ENCODE results near the gene CELF1. TPM values are rescaled to one million over a fixed set of nuclear protein-coding genes. Genes with fewer than 3 reads are reported as not detected.

CELF1 gene
- polyA plus RNA-seq, 12 donors: 58.2 to 126 (median 79.2) TPM

DNA sequence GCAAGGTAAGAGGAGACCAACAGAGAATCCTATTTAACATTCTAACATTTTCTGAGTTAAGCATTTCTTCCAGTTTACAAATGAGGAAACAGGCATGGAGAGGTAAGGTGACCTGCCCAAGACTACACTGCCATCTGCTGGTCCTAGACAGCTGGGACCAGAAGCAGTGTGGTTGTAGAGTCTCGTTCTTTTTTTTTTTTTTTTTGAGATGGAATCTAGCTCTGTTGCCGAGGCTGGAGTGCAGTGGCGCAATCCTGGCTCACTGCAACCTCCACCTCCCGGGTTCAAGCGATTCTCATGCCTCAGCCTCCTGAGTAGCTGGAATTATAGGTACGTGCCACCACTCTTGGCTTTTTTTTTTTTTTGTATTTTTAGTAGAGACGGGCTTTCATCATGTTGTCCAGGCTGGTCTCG is 98.7 kb downstream of the CELF1 start:
- peak; percentile 78 for DNase-seq

DNA sequence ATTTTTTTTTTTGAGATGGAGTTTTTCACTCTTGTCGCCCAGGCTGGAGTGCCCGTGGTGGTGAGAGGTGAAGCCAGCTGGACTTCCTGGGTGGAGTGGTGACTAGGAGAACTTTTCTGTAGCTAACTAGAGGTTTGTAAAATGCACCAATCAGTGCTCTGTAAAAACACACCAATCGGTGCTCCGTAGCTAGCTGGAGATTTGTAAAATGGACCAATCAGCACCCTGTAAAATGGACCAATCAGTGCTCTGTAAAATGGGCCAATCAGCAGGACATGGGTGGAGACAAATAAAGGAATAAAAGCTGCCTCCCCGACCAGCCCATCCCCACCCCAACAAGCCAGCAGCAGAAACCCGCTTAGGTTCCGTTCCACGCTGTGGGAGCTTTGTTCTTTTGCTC is 99.6 kb downstream of the CELF1 start:
- no peak for DNase-seq

DNA sequence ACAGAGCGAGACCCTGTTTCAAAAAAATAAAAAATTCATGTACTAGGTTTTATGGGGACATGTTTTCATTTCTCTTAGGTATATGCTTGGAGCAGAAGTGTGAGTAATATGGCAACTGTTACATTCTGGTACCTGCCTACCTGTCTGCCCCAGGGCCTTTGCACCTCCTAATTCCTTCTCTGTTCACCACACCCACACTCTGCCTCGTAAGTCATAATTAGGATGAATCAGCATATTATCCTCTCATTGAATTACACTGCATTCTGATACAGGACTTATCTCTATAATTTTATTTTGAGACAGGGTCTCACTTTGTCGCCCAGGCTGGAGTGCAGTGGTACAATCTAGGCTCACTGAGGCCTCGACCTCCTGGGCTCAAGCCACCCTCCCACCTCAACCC is 100.9 kb downstream of the CELF1 start:
- no peak for DNase-seq

DNA sequence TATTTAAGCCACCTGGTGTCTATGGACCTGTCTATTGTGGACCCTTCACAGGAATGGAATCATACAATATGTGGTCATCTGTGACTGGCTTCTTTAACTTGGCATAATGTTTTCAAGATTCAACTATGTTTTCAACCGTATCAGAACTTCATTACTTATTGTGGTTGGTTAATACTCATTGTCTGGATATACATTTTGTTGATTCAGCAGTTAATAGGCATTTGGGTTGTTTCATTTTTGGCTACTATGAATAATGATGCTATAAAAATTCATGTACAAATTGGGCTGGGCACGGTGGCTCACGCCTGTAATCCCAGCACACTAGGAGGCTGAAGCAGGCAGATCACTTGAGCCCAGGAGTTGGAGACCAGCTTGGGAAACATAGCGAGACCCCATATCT is 101.5 kb downstream of the CELF1 start:
- no peak for DNase-seq

DNA sequence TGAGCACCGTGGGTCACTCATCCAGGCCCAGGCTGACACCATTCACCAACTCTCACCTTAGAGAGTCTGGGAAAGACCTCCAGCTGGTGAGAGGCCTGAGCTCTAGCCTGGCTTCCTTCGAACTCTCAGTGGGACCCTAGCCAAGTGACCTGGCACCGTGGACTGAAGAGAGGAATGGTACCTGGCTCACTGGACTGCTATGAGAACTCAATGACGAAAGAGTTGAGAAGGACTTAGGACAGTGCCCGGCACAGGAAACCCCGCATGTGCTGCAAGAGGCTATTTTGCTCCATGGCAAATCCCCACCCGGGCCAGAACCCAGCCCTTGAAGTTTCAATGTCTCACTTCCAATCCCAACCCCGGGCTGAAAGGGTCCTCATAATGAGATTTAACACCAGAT is 103.4 kb downstream of the CELF1 start:
- DNase-seq: no peak

- DNase-seq: no peak
These were observed 104.1 kb downstream of the CELF1 start, which contains the start of gene RAPSN for GRCh38 chr11:47448566-47449427. Gene RAPSN, minus strand, starts transcription at chr11:47449136. Its CDS starts 172 bp downstream, at chr11:47448964.

DNA sequence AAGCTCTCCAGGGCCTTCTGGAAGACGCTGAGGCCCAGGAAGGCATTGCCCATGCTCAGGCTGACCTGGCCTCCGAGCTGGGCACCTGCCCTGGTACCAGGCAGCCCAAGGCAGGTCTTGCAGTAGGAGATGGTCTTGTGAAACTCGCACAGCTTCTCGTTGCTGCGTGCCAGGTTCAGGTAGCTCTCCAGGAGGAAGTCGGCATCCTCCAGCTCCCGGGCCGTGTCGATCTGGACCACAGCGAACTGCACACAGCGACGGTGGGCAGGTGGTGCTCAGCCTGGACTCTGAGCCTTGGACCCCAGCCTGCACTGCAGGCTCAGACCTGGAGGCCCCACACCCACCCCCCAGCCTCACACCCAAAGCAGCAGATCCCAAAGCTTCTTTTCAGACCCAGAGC is 105.0 kb downstream of the CELF1 start:
- DNase-seq: no peak

- DNase-seq: no peak
These were observed 106.1 kb downstream of the CELF1 start for GRCh38 chr11:47446833-47447232.

DNA sequence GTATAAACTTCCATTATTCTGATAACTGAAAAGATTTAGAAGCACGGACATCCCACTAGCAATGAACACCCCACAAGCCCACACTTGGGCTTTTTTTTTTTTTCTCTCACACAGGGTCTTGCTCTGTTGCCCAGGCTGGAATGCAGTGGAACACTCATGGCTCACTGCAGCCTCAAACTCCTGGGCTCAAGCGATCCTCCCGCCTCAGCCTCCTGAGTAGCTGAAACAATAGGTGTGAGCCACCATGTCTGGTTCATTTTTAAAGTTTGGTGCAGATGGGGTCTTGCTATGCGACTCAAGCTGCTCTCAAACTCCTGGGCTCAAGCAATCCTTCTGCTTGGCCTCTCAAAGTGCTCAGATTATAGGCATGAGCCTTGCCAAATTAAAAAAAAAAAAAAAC is 107.1 kb downstream of the CELF1 start:
- DNase-seq: no peak

GRCh38 chr11:47443817-47444216 is 109.1 kb downstream of the CELF1 start:
- no peak for DNase-seq

GRCh38 chr11:47443028-47443700 is 109.8 kb downstream of the CELF1 start:
- no peak for DNase-seq

GRCh38 chr11:47442514-47442913 is 110.4 kb downstream of the CELF1 start:
- no peak for DNase-seq

DNA sequence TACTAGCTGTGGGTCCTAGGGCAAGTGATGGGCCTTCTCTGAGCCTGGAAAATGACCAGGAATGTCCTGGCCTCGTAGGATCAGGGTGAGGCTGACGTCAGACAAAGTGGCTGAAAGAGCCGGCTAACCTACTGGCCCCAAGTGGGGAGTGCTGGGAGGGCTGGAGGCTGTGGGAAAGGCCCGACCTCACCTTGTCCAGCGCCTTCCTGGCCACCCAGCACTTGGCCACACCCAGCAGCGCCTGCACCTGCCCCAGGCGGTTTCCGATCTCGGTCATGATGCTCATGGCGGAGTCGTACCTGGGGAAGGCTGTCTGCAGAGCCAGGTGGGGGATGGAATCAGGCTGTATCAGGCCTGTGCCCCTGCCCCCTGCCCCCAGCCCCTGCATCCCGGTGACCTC is 111.5 kb downstream of the CELF1 start:
- DNase-seq: no peak

GRCh38 chr11:47440054-47440476 is 112.9 kb downstream of the CELF1 start:
- no peak for DNase-seq

GRCh38 chr11:47438721-47439120 is 114.2 kb downstream of the CELF1 start:
- no peak for DNase-seq

DNA sequence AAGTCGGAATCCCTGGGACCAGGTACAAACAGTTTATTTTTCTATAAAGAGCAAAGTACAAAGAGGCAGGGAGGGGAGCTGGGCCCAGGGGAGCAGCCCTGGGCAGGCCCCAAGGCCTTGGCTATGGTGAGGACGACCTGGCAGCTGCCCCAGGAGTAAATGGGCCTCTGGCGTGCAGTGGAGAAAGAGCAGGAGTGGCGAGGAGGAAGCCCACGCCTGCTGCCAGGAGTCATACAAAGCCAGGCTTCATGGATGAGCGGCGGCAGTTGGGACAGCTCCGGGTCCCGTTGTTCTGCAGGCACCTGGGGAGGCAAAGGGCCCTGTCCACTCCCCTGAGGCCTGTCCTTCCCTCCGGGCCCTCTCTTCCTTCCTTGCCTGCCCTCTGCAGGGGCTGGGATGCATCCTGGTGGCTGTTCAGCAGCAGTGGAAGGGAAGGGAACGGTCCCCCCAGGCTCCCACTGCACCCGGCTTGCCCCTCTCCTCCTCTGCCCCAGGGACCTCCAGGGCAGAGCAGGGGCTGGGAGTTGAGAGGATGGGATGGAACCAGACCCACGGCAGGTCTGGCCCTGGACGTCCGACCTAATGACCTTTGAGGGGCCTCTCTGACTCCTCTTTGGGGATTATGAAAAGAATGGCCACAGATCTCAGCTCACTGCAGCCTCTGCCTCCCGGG is 115.0 kb downstream of the CELF1 start:
- DNase-seq: no peak

DNA sequence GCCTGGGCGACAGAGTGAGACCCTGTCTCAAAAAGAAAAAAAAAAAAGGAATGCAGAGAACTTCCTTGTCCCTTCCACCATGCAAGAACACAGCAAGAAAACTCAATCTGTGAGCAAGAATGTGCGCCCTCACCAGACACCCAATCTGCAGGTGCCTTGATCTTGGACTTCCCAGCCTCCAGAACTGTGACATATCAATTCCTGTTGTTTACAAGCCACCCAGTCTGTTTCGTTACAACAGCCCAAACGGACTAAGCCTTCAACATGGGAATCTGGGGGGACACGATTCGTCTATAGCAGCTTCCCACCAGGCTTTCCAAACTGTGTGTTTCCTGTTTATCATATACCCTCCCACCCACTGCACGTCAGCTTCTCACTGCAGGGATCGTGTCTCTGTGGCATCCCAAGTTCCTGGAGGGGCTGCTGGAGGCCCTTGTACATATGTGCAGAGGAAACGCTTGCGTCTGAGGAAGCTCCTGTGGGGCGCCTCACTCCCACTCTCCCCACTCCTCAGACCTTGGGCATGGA is 115.7 kb downstream of the CELF1 start:
- no peak for DNase-seq

DNA sequence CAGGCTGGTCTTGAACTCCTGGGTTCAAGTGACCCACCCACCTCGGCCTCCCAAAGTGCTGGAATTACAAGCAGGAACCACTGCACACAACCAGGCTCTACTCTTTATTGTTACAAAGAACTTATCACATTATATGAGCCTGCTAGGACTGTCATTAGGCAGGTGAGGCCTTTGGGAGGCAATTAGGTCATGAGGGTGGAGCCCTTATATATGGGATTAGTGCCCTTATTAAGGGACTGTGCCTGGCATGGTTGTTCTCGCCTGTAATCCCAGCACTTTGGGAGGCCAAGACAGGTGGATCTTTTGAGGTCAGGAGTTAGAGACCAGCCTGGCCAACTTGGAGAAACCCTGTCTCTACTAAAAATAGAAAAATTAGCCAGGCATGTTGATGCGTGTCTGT is 116.2 kb downstream of the CELF1 start:
- no peak for DNase-seq

GRCh38 chr11:47435687-47436086 is 117.2 kb downstream of the CELF1 start:
- DNase-seq: no peak

GRCh38 chr11:47434011-47434786 is 118.7 kb downstream of the CELF1 start:
- no peak for DNase-seq

DNA sequence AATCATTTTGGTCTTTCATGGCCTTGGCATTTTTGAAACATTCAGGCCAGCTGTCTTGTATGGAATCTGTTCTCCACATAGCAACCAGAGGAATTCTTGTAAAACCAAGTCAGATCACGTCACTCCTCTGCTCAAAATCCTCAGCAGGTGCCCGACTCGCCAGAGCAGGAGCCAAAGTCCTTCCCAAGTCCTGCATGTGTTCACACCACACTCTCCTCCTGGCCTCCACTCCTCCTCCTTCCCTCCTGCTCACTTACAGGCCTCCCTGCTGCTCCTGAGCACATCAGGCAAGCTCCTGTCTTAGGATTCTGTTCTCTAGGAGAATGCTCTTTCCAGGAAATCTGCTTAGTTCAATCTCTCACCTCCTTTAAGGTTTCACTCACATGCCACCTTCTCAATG is 119.8 kb downstream of the CELF1 start:
- no peak for DNase-seq
